GM18867 (cell line): ENCODE results near the gene SLC13A2.

ENCODE experiments used
- ATAC-seq: cut with Tn5 transposase; IDR thresholded peaks from one replicate; pipeline ENCODE4 v1.9.1; 2021; ENCODE audit warnings: mild to moderate bottlenecking, moderate library complexity; ENCODE audit not compliant: unreplicated experiment

The SLC13A2 gene

GRCh38 chr17:28492352-28493310, 19.2 kb downstream of the SLC13A2 start:
- no peak for ATAC-seq

- ATAC-seq = no peak
These were observed 20.0 kb downstream of the SLC13A2 start for GRCh38 chr17:28493460-28493859.

GRCh38 chr17:28494445-28495188, 21.2 kb downstream of the SLC13A2 start:
- ATAC-seq = no peak

GRCh38 chr17:28495635-28496034, 22.2 kb downstream of the SLC13A2 start:
- no peak for ATAC-seq

- no peak for ATAC-seq
These were observed 24.5 kb downstream of the SLC13A2 start for GRCh38 chr17:28497931-28498330.

- ATAC-seq = no peak
These were observed 25.4 kb downstream of the SLC13A2 start for GRCh38 chr17:28498652-28499363.

GRCh38 chr17:28499364-28499664, 25.9 kb downstream of the SLC13A2 start:
- ATAC-seq = no peak

GRCh38 chr17:28499684-28500357, 26.4 kb downstream of the SLC13A2 start:
- no peak for ATAC-seq

- peak; percentile 69 for ATAC-seq
These were observed 27.4 kb downstream of the SLC13A2 start for GRCh38 chr17:28500712-28501379.

GRCh38 chr17:28501421-28502284, 28.2 kb downstream of the SLC13A2 start:
- ATAC-seq = no peak

- ATAC-seq = no peak
These were observed 30.0 kb downstream of the SLC13A2 start for GRCh38 chr17:28503420-28503819.

- no peak for ATAC-seq
These were observed 32.7 kb downstream of the SLC13A2 start, which contains the start of gene FOXN1 for GRCh38 chr17:28505986-28506665. FOXN1 (plus strand) TSS chr17:28506348; CDS start chr17:28523970, 17,622 bp downstream.

- ATAC-seq = no peak
These were observed 33.5 kb downstream of the SLC13A2 start for GRCh38 chr17:28506763-28507487.

- no peak for ATAC-seq
These were observed 34.2 kb downstream of the SLC13A2 start for GRCh38 chr17:28507567-28508203.

- ATAC-seq = no peak
These were observed 34.8 kb downstream of the SLC13A2 start for GRCh38 chr17:28508211-28508724.

- no peak for ATAC-seq
These were observed 36.3 kb downstream of the SLC13A2 start for GRCh38 chr17:28509789-28510188.

- no peak for ATAC-seq
These were observed 38.5 kb downstream of the SLC13A2 start for GRCh38 chr17:28511858-28512461.
